Smooth muscle cell (in vitro differentiated cells): ENCODE data around the gene SLC6A5. TPM values are rescaled to one million over a fixed set of nuclear protein-coding genes. Genes with fewer than 3 reads are reported as not detected.

Experiments used
- DNase-seq: peaks from one replicate; lab custom pipeline; 2025; ENCODE audit not compliant: unreplicated experiment; lab: John Stamatoyannopoulos, UW
- H2AFZ ChIP-seq: fragments of 200-600 bp; sonication (generic); 2 replicates; pipeline ENCODE4 v1.6.0; 2016; ENCODE audit warnings: antibody characterized with exemption, low read depth, mild to moderate bottlenecking
- H3F3A ChIP-seq: fragments of 200-600 bp; sonication (generic); 2 replicates; pipeline ENCODE4 v1.6.0; 2017; ENCODE audit warnings: antibody characterized with exemption, low read depth
- H3K27ac ChIP-seq: fragments of 200-600 bp; sonication (generic); 2 replicates; pipeline ENCODE4 v1.5.1; 2016; ENCODE audit warnings: low read depth, mild to moderate bottlenecking
- H3K27me3 ChIP-seq: fragments of 200-600 bp; sonication (generic); 2 replicates; pipeline ENCODE4 v1.6.1; 2016; ENCODE audit warnings: low read depth, mild to moderate bottlenecking
- H3K36me3 ChIP-seq: fragments of 200-600 bp; sonication (generic); 2 replicates; pipeline ENCODE4 v1.5.1; 2016; ENCODE audit warnings: low read depth
- H3K4me1 ChIP-seq: fragments of 200-600 bp; sonication (generic); 2 replicates; pipeline ENCODE4 v1.5.1; 2016; ENCODE audit warnings: low read depth
- H3K4me2 ChIP-seq: fragments of 200-600 bp; sonication (generic); 2 replicates; pipeline ENCODE4 v1.6.0; 2016; ENCODE audit warnings: mild to moderate bottlenecking
- H3K4me3 ChIP-seq: fragments of 200-600 bp; sonication (generic); 2 replicates; pipeline ENCODE4 v1.5.1; 2016; ENCODE audit warnings: mild to moderate bottlenecking
- H3K79me2 ChIP-seq: fragments of 200-600 bp; sonication (generic); 2 replicates; pipeline ENCODE4 v1.6.0; 2016; ENCODE audit warnings: low read depth, mild to moderate bottlenecking
- H3K9ac ChIP-seq: fragments of 200-600 bp; sonication (generic); 2 replicates; pipeline ENCODE4 v1.6.0; 2016; ENCODE audit warnings: low read depth
- H3K9me3 ChIP-seq: fragments of 200-600 bp; sonication (generic); replicated peaks from 2 replicates; pipeline ENCODE4 v1.5.1; 2016; ENCODE audit warnings: low read depth
- H4K20me1 ChIP-seq: fragments of 200-600 bp; sonication (generic); 2 replicates; pipeline ENCODE4 v1.6.0; 2016; ENCODE audit warnings: low read depth
- WGBS: methylation state at CpG from one replicate; pipeline ENCODE4 v1.1.7; 2016; ENCODE audit warnings: low lambda C conversion rate; 5-methylcytosine and 5-hydroxymethylcytosine counted together
- polyA plus RNA-seq: library from polyadenylated mRNA; unstranded; fragments of >200 nt; fragmentation: Nextera tagmentation; extraction: Ambion mirVana; gene quantifications from 2 replicates; pipeline ENCODE4 v1.2.1, GENCODE V29; 2016
- total RNA-seq: library from RNA; depleted of rRNA; stranded (reverse); fragments of >200 nt; gene quantifications from 2 replicates; pipeline ENCODE4 v1.2.3, GENCODE V29; 2014
- TF ChIP-seq, protein P1 (sequence below): fragments of 200-600 bp; sonication (generic); IDR thresholded peaks from 2 replicates; pipeline ENCODE4 v1.5.1; 2017; ENCODE audit warnings: borderline replicate concordance, mild to moderate bottlenecking, antibody characterized with exemption; ENCODE audit not compliant: insufficient read depth, poor library complexity, severe bottlenecking

SLC6A5 gene
- total and polyA plus RNA-seq, 2 experiments from 2014 or later, result not detected

GRCh38 chr11:20592741-20593140, 6.7 kb upstream of the SLC6A5 start:
- Histone ChIP-seq H3K4me3 (no peak overlapping the region), H3K36me3 (no peaks in the 10 kb centered on the region), H3K79me2 (no peaks in the 10 kb centered on the region), H2AFZ (no peak overlapping the region), H3K4me2 (no peak overlapping the region), H3K9ac (no peak overlapping the region), H3K9me3 (no peaks in the 10 kb centered on the region), H3K4me1 (peaks cover 9% of the 10 kb centered on the region), H3K27ac (no peak overlapping the region), H3F3A (no peaks in the 10 kb centered on the region), H3K27me3 (peaks cover 70% of the 10 kb centered on the region), H4K20me1 (no peaks in the 10 kb centered on the region)
- no peak for DNase-seq
- WGBS, result 75% methylated on average over 2 of the region's 2 CpGs
- TF ChIP-seq, protein P1, sequence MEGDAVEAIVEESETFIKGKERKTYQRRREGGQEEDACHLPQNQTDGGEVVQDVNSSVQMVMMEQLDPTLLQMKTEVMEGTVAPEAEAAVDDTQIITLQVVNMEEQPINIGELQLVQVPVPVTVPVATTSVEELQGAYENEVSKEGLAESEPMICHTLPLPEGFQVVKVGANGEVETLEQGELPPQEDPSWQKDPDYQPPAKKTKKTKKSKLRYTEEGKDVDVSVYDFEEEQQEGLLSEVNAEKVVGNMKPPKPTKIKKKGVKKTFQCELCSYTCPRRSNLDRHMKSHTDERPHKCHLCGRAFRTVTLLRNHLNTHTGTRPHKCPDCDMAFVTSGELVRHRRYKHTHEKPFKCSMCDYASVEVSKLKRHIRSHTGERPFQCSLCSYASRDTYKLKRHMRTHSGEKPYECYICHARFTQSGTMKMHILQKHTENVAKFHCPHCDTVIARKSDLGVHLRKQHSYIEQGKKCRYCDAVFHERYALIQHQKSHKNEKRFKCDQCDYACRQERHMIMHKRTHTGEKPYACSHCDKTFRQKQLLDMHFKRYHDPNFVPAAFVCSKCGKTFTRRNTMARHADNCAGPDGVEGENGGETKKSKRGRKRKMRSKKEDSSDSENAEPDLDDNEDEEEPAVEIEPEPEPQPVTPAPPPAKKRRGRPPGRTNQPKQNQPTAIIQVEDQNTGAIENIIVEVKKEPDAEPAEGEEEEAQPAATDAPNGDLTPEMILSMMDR, result no peak

DNA sequence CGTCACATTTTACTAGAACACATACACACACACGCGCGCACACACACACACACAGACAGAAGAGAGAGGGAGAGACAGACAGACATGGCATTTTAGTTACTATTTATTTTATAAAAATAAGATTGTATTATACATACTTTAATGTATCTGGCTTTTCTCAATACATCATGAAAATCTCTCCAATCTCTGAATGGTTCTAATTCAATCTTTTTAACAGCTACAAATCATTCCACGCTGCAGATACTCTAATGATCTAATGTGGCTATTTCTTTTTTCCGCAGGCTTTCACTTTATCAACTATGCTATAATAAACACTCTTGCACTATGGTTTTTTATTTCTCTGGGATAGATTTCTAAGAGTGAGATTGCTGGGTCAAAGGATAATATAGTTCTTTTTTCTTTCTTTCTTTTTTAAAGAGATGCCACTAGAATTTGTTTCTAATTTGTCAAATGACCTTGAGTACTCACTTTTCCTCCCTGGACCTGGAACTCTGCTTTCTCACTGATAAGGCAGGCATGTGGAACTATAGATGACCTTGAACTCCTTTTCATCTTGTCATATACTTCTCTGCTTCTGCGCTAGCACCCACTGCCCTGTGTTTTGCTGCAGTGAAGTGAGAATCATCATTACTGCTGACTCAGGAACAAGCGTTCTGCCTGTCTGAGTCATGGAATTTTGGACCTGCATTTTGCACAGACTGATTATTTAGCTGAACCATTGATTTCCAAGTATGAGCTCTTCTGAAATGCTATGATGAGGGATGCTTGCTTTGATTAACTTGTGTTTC, 4.9 kb upstream of the SLC6A5 start:
- TF ChIP-seq, protein P1, result no peak
- Histone ChIP-seq H4K20me1 (no peaks in the 10 kb centered on the region), H3K27ac (no peak overlapping the region), H2AFZ (no peak overlapping the region), H3K4me1 (peaks cover 9% of the 10 kb centered on the region), H3K4me3 (no peak overlapping the region), H3K27me3 (peaks cover 83% of the 10 kb centered on the region), H3K36me3 (no peaks in the 10 kb centered on the region), H3K4me2 (no peak overlapping the region), H3K9me3 (no peaks in the 10 kb centered on the region), H3F3A (no peaks in the 10 kb centered on the region), H3K9ac (no peak overlapping the region), H3K79me2 (no peaks in the 10 kb centered on the region)
- DNase-seq, result no peak
- WGBS, result 84% methylated on average over 8 of the region's 8 CpGs

DNA sequence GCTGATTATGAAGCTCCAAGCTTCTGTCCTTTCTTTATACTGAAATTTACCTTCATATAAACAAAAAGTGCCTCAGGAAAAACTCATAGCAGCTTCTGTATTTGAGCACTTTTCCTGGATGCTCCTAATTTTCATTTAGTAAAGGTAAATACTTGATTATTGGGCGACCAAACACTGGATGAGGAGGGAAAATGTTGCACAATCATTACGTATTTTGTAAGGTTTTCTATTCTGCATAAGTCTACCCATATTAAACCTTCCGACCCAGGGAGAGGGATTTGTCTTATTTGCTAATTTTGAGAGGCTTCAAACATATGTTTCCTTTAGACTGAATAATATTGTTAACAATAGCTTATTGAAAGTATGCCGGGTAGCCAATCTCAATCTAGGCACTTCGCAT, 4.3 kb upstream of the SLC6A5 start:
- no peak overlapping the region for H3K4me3 ChIP-seq

More for the DNA sequence above, 4.3 kb upstream of the SLC6A5 start:
- Histone ChIP-seq H3K9ac (no peak overlapping the region), H3K4me2 (no peak overlapping the region), H3K27me3 (peaks cover 83% of the 10 kb centered on the region), H3K79me2 (no peaks in the 10 kb centered on the region), H3K4me1 (peaks cover 9% of the 10 kb centered on the region), H3K36me3 (no peaks in the 10 kb centered on the region), H2AFZ (no peak overlapping the region), H3F3A (no peaks in the 10 kb centered on the region), H3K27ac (no peak overlapping the region), H4K20me1 (no peaks in the 10 kb centered on the region), H3K9me3 (no peaks in the 10 kb centered on the region)
- no peak for DNase-seq
- TF ChIP-seq, protein P1, result no peak
- 95% methylated on average over 5 of the region's 5 CpGs for WGBS
